Caco-2 (cell line): ENCODE data around the gene MAP4K1. TPM values are rescaled to one million over a fixed set of nuclear protein-coding genes. Genes with fewer than 3 reads are reported as not detected.

ENCODE experiments used
- BruUV-seq: library from RNA; stranded (reverse); fragments of 400-500 nt; replicated peaks from 2 replicates; lab custom pipeline; 2021; lab: Mats Ljungman, UMichigan
- CTCF ChIA-PET: fragments of 300-600 bp; sonication (Branson Sonifier 250); formaldehyde crosslinking; loops from one replicate; lab custom pipeline; 2022; ENCODE audit warnings: antibody characterized with exemption; lab: Charles Lee
- POLR2A ChIA-PET: fragments of 300-600 bp; sonication (Branson Sonifier 250); formaldehyde crosslinking; loops from one replicate; lab custom pipeline; 2022; ENCODE audit warnings: antibody characterized with exemption; lab: Charles Lee
- DNase-seq, 2 experiments: peaks; one replicate each; pipeline versions ENCODE4 v3.0.0 to v3.0.0-alpha.2; 2020 to 2022
- H3K27me3 ChIP-seq: replicated peaks from 2 replicates; pipeline ENCODE4 v1.6.0; 2011; ENCODE audit warnings: low read length; ENCODE audit not compliant: control insufficient read depth, insufficient read depth
- H3K36me3 ChIP-seq: 2 replicates; pipeline ENCODE4 v1.5.1; 2011; ENCODE audit warnings: low read length; ENCODE audit not compliant: control insufficient read depth, insufficient read depth
- H3K4me1 ChIP-seq: fragments of 250-450 bp; sonication (Bioruptor Pico); 2 replicates; pipeline ENCODE4 v1.5.1; 2020; ENCODE audit warnings: mild to moderate bottlenecking
- H3K4me3 ChIP-seq: 2 replicates; pipeline ENCODE4 v1.5.1; 2011; ENCODE audit warnings: low read depth, mild to moderate bottlenecking, control low read depth, low read length
- H3K9me3 ChIP-seq: fragments of 250-450 bp; sonication (Bioruptor Pico); 2 replicates; pipeline ENCODE4 v1.5.1; 2020; ENCODE audit warnings: mild to moderate bottlenecking, moderate library complexity
- H3K27ac Mint-ChIP-seq: one replicate; pipeline ENCODE4 v1.8.0; 2022; ENCODE audit warnings: mixed read lengths; ENCODE audit not compliant: unreplicated experiment
- H3K27me3 Mint-ChIP-seq: one replicate; pipeline ENCODE4 v1.8.0; 2022; ENCODE audit warnings: mixed read lengths; ENCODE audit not compliant: insufficient read depth, unreplicated experiment
- H3K36me3 Mint-ChIP-seq: one replicate; pipeline ENCODE4 v1.8.0; 2022; ENCODE audit warnings: mild to moderate bottlenecking, mixed read lengths; ENCODE audit not compliant: insufficient read depth, unreplicated experiment
- H3K4me1 Mint-ChIP-seq: one replicate; pipeline ENCODE4 v1.8.0; 2022; ENCODE audit warnings: low read depth, mixed read lengths; ENCODE audit not compliant: unreplicated experiment
- H3K4me3 Mint-ChIP-seq: one replicate; pipeline ENCODE4 v1.8.0; 2022; ENCODE audit warnings: mild to moderate bottlenecking, moderate library complexity, mixed read lengths; ENCODE audit not compliant: unreplicated experiment
- H3K9me3 Mint-ChIP-seq: one replicate; pipeline ENCODE4 v1.8.0; 2022; ENCODE audit warnings: mixed read lengths; ENCODE audit not compliant: unreplicated experiment
- CTCF ChIP-seq, 2 experiments: fragments of 200-600 bp in 1 of 2; IDR thresholded peaks; 1 replicate in 1 of 2; 2 replicates in 1 of 2; pipeline versions ENCODE4 v1.5.1 to v1.8.0; 2011 to 2022; ENCODE audit warnings: antibody characterized with exemption in 1 of 2, control low read depth in 1 of 2, inconsistent platforms in 1 of 2, low read depth in 1 of 2, low read length in 1 of 2, mild to moderate bottlenecking in 1 of 2, moderate library complexity in 1 of 2; ENCODE audit not compliant: insufficient read depth in 1 of 2, severe bottlenecking in 1 of 2, unreplicated experiment in 1 of 2
- intact Hi-C: fragments of 100-400 bp; cut with micrococcal nuclease; formaldehyde crosslinking; loops from one replicate; pipeline ENCODE4 v1.10.0; 2022; ENCODE audit not compliant: unreplicated experiment
- total RNA-seq: library from RNA; stranded (reverse); gene quantifications from 2 replicates; pipeline ENCODE4 v1.2.3, GENCODE V29; 2022

The MAP4K1 gene
- total RNA-seq, 1 experiment from 2014 or later: 1.7 TPM

- peak overlapping the region; percentile 28 for H3K4me3 Mint-ChIP-seq
- no peak for TF ChIP-seq CTCF (IDR thresholded peaks at IDR 0.05; ENCODE audit: insufficient read depth in 1 of 2, low read depth in 1 of 2, low read length in 1 of 2, severe bottlenecking in 1 of 2, unreplicated experiment in 1 of 2)
- BruUV-seq: no TSS peak
- ChIA-PET CTCF (no interaction called here), POLR2A (interaction anchor here (1.0 to 1.1 kb wide), 2 partner anchors 9 to 12 kb away, joined by 3 to 7 read pairs; partner anchors contain the start of gene ACTN4)
- H3K36me3 Mint-ChIP-seq: peaks cover 92% of the 10 kb centered on the region
- Histone ChIP-seq H3K36me3 (peaks cover 4% of the 10 kb centered on the region), H3K9me3 (no peaks in the 10 kb centered on the region), H3K27me3 (no peaks in the 10 kb centered on the region), H3K4me1 (peaks cover 100% of the 10 kb centered on the region), H3K4me3 (no peak overlapping the region)
- peak overlapping the region; percentile 84 for H3K27ac Mint-ChIP-seq
- intact Hi-C loops: no loop called here
- DNase-seq: no peak
- no peaks in the 10 kb centered on the region for H3K27me3 Mint-ChIP-seq
- peaks cover 71% of the 10 kb centered on the region for H3K4me1 Mint-ChIP-seq
- H3K9me3 Mint-ChIP-seq: no peaks in the 10 kb centered on the region
Measured at GRCh38 chr19:38656171-38656981, 38.6 kb upstream of the MAP4K1 start.

- Histone ChIP-seq H3K27me3 (no peaks in the 10 kb centered on the region), H3K9me3 (no peaks in the 10 kb centered on the region), H3K4me1 (peaks cover 100% of the 10 kb centered on the region), H3K4me3 (no peak overlapping the region), H3K36me3 (peaks cover 4% of the 10 kb centered on the region)
- Mint-ChIP-seq H3K9me3 (no peaks in the 10 kb centered on the region), H3K27me3 (no peaks in the 10 kb centered on the region), H3K4me1 (peaks cover 60% of the 10 kb centered on the region), H3K4me3 (peak overlapping the region; percentile 50), H3K36me3 (peaks cover 81% of the 10 kb centered on the region), H3K27ac (peak overlapping the region; percentile 84)
- CTCF ChIA-PET: no interaction called here
- no TSS peak for BruUV-seq
- intact Hi-C loops: no loop called here
- no peak for TF ChIP-seq CTCF (IDR thresholded peaks at IDR 0.05; ENCODE audit: insufficient read depth in 1 of 2, low read depth in 1 of 2, low read length in 1 of 2, severe bottlenecking in 1 of 2, unreplicated experiment in 1 of 2)
- DNase-seq: no peak
- POLR2A ChIA-PET: no interaction called here
Measured at GRCh38 chr19:38655148-38655824, 37.5 kb upstream of the MAP4K1 start.

DNA sequence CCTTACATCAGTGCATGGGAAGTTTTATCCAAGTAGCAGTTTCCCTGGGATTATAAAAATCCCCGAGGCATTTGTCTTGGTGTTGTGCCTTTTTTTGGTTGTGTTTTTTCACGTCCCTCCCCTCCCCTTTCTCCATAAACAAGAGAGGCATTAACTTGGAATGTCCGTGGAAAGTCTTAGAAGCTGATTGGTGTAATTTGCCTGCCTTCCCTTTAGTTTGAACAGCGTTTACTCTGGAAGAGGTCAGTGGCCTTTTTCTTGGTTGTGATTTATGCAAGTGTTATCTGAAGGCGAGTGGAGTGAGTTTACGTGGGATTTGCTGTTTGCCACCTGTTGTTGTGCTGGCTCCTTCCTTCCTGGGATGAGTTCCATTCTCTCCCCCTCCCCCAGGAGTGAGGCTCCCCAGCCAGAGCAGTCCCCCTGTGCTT lies 36.9 kb upstream of the MAP4K1 start:
- Mint-ChIP-seq H3K27ac (peak overlapping the region; percentile 84), H3K36me3 (peaks cover 76% of the 10 kb centered on the region), H3K27me3 (no peaks in the 10 kb centered on the region), H3K9me3 (no peaks in the 10 kb centered on the region), H3K4me1 (peaks cover 56% of the 10 kb centered on the region), H3K4me3 (peak overlapping the region; percentile 32)
- H3K27me3 ChIP-seq: no peaks in the 10 kb centered on the region
- TF ChIP-seq CTCF (IDR thresholded peaks at IDR 0.05; ENCODE audit: insufficient read depth in 1 of 2, low read depth in 1 of 2, low read length in 1 of 2, severe bottlenecking in 1 of 2, unreplicated experiment in 1 of 2): no peak
- H3K4me3 ChIP-seq: no peak overlapping the region
- peaks cover 4% of the 10 kb centered on the region for H3K36me3 ChIP-seq
- ChIA-PET CTCF (interaction anchor here (1.6 kb wide), 1 partner anchor 32 kb away, joined by 11 read pairs; no protein-coding TSS in a partner anchor), POLR2A (no interaction called here)
- no peaks in the 10 kb centered on the region for H3K9me3 ChIP-seq
- H3K4me1 ChIP-seq: peaks cover 100% of the 10 kb centered on the region
- intact Hi-C loops: loop anchor here (1.0 kb wide), 1 partner anchor 47 kb away; no protein-coding TSS in a partner anchor
- no TSS peak for BruUV-seq
- DNase-seq: no peak
